ENCODE measurements around the gene SKIL. TPM values are rescaled to one million over a fixed set of nuclear protein-coding genes. Genes with fewer than 3 reads are reported as not detected.

Gene SKIL
- total and polyA plus RNA-seq, 7 donors = 7.3 to 46.6 (median 30.1) TPM

DNA sequence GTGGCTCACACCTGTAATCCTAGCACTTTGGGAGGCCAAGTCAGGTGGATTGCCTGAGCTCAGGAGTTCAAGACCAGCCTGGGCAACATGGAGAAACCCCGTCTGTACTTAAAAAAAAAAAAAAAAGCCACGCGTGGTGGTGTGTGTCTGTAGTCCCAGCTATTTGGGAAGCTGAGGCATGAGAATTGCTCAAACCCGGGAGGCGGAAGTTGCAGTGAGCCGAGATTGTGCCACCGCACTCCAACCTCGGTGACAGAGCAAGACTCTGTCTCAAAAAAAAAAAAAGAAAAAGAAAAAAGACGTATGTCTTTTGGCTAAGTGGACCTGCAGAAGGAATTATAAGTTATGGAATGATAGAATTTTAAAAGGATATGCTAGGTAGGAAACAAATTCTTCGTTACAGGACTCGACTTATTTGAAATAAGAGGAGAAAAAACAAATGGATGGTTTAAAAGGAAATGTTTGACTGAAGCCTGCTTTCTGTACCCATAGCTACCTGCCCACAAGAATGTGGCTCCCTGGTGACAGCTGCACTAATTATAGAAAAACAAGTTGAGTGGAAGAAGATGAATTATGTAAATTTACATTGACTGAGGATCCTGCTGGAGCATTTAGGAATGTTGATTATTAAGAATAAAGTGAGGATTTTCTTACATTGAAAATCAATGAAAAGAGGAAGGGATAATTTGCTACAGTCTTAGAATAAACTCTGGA lies 36.0 kb upstream of the SKIL start:
- Histone ChIP-seq H3K9me3 (no peaks in the 10 kb centered on the region), H3K27ac (no peak overlapping the region), H3K4me3 (no peak overlapping the region), H3K36me3 (ENCODE audit: insufficient read depth in 1 of 2, low read depth in 1 of 2) (no peaks in the 10 kb centered on the region), H3K27me3 (ENCODE audit: insufficient read depth in 3 of 3, low read length in 2 of 3) (no peaks in the 10 kb centered on the region), H3K4me1 (no peaks in the 10 kb centered on the region)
- intact Hi-C loops (cut with DNase I) = loop anchor here in 1 of 2 donors (10.0 kb wide), 1 partner anchor 373 kb away; no protein-coding TSS in a partner anchor
- TF ChIP-seq, protein P1, sequence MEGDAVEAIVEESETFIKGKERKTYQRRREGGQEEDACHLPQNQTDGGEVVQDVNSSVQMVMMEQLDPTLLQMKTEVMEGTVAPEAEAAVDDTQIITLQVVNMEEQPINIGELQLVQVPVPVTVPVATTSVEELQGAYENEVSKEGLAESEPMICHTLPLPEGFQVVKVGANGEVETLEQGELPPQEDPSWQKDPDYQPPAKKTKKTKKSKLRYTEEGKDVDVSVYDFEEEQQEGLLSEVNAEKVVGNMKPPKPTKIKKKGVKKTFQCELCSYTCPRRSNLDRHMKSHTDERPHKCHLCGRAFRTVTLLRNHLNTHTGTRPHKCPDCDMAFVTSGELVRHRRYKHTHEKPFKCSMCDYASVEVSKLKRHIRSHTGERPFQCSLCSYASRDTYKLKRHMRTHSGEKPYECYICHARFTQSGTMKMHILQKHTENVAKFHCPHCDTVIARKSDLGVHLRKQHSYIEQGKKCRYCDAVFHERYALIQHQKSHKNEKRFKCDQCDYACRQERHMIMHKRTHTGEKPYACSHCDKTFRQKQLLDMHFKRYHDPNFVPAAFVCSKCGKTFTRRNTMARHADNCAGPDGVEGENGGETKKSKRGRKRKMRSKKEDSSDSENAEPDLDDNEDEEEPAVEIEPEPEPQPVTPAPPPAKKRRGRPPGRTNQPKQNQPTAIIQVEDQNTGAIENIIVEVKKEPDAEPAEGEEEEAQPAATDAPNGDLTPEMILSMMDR (IDR thresholded peaks at IDR 0.05) = no peak
- WGBS, 3 donors = 89 to 92% (median 92%) methylated on average over 11 of the region's 11 CpGs
- ATAC-seq (no peak), DNase-seq (no peak)

DNA sequence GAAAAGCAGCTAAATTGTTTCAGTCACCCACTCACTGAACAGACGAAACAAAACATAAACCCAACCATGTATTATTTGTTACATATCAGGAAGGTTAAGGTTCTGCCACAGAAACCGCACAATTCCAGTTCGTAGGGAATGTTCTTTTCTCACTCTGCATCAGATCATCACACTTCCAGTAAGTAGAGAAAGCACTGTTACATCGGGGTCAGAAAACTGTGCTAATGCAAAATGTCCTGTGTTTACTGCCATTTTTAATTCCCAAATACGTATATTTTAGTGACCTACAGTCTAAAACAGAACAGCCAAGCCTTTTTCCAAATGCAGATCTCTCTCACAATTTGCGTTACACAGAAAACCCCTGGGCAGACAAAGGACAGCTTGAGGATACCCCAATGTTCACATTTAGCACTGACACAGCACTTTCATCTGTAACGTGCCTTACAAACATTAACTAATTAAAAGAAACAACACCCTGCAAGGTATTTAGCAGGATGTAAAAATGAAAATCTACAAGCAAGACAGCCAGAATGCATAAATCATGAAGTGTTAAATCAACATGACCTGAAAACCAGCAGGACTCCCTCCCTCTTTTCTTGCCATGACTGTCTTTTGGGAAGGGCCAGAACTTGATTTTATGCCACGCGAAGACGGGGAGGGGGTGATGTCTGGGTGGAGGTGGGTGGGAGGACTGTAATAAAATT lies 34.8 kb upstream of the SKIL start:
- Histone ChIP-seq H3K27ac (no peak overlapping the region), H3K4me3 (no peak overlapping the region), H3K27me3 (ENCODE audit: insufficient read depth in 3 of 3, low read length in 2 of 3) (no peaks in the 10 kb centered on the region), H3K36me3 (ENCODE audit: insufficient read depth in 1 of 2, low read depth in 1 of 2) (no peaks in the 10 kb centered on the region), H3K4me1 (no peaks in the 10 kb centered on the region), H3K9me3 (no peaks in the 10 kb centered on the region)
- DNase-seq (no peak), ATAC-seq (no peak)
- TF ChIP-seq, protein P1 (IDR thresholded peaks at IDR 0.05) = no peak
- intact Hi-C loops (cut with DNase I) = loop anchor here in 1 of 2 donors (10.0 kb wide), 1 partner anchor 372 kb away; no protein-coding TSS in a partner anchor
- 57 to 67% (median 67%) methylated on average over 10 of the region's 10 CpGs for WGBS, 3 donors

DNA sequence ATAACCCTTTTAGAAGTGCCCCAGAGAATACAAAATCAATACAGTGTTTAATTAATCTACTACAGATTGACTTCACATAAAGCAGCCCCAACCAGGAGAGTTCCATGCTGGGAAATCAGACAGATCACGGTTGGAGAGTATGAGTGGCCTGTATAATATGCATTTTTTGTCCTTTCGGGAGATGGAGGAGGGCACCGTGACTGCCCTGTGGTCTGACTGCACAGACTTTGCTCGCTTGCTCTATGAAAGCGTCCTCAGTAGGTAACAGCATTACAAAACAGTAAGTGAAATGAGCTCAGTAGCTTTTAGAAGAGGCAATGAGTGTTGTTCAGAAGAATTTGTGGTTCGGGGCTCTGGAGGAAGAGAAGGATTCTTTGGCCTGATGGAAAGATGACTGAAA lies 34.2 kb upstream of the SKIL start:
- Histone ChIP-seq H3K27ac (no peak overlapping the region), H3K4me1 (no peaks in the 10 kb centered on the region), H3K27me3 (ENCODE audit: insufficient read depth in 3 of 3, low read length in 2 of 3) (no peaks in the 10 kb centered on the region), H3K36me3 (ENCODE audit: insufficient read depth in 1 of 2, low read depth in 1 of 2) (no peaks in the 10 kb centered on the region), H3K4me3 (no peak overlapping the region), H3K9me3 (no peaks in the 10 kb centered on the region)
- WGBS, 3 donors = 76 to 84% (median 79%) methylated on average over 6 of the region's 6 CpGs
- ATAC-seq (no peak), DNase-seq (no peak)
- intact Hi-C loops (cut with DNase I) = loop anchor here in 1 of 2 donors (10.0 kb wide), 1 partner anchor 371 kb away; no protein-coding TSS in a partner anchor
- TF ChIP-seq, protein P1 (IDR thresholded peaks at IDR 0.05) = no peak

DNA sequence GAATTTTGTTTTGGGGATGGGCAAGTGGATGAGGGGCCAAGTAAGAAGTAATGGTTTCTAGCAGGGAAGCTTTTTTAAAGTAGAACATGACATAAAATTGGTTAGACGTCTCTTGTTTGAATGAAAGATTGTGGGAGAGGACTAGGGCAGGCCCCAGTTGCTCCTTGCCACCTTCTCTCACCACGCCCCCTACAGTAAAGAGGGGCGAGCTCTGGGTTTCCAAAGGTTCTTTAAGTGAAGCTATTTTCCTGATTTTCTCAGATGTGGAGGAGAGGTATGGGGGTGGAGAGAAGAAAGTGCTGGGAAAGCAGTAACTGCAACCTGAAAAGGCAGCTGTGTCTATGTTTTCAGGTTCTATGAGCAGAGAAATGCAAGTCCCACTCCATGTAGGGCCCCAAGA lies 32.6 kb upstream of the SKIL start:
- 73 to 81% (median 76%) methylated on average over 3 of the region's 3 CpGs for WGBS, 3 donors
- Histone ChIP-seq H3K4me3 (no peak overlapping the region), H3K4me1 (no peaks in the 10 kb centered on the region), H3K36me3 (ENCODE audit: insufficient read depth in 1 of 2, low read depth in 1 of 2) (no peaks in the 10 kb centered on the region), H3K9me3 (no peaks in the 10 kb centered on the region), H3K27ac (no peak overlapping the region), H3K27me3 (ENCODE audit: insufficient read depth in 3 of 3, low read length in 2 of 3) (no peaks in the 10 kb centered on the region)
- intact Hi-C loops (cut with DNase I) = loop anchor here in 1 of 2 donors (10.0 kb wide), 1 partner anchor 370 kb away; no protein-coding TSS in a partner anchor
- no peak for ATAC-seq
- TF ChIP-seq, protein P1 (IDR thresholded peaks at IDR 0.05) = no peak
- DNase-seq = no peak

Data from psoas muscle (tissue), 8 donors.